ENCODE results near the gene LY6G6F.

GRCh38 chr6:31720196-31720770, 13.6 kb downstream of the LY6G6F start:
- TF ChIP-seq CTCF (IDR thresholded peaks at IDR 0.05) (no peak), POLR2A (IDR thresholded peaks at IDR 0.05) (no peak)
